Metanephros (tissue), 1 donor: ENCODE results near the gene OR52N2. TPM values are rescaled to one million over a fixed set of nuclear protein-coding genes. Genes with fewer than 3 reads are reported as not detected.

ENCODE experiments used
- total RNA-seq: library from RNA; depleted of rRNA; stranded (reverse); fragments of >200 nt; gene quantifications from one replicate; pipeline ENCODE4 v1.2.3, GENCODE V29; 2014

OR52N2 gene
- total RNA-seq = not detected

DNA sequence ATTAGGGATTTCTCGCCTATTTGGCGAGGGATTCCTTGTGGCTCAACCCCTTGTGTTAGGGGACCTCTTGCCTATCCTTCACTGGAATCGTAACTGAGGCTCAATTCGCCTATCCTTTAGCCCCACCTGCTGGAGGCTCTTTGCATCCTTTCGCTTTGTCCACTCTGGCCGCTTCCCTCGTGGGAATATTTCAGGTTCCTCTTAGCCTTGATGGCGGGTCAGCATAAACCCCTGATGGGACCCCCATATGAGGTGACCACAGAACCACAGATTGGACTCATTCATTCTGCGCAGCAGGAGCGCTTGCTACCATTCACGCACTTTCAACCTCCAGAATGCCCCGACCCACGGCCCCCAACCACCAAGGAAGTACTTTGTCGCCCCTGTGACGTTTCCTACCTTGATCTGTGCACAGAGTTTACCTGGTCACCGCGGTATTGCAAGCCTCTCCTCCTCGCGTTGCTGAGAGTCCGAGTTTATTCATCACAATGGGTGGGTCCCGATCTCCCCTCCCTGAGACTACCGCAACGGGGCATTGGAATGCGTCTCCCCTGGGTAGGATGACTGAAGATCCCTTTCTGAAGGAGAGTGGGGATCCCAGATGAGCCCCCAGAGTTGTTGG lies at the start of gene OR52N2:
Gene OR52N2, plus strand, starts transcription at position 425 of the 622 bp plus-strand sequence. CDS start 11,412 bp downstream, outside the sequence.

GRCh38 chr11:5783255-5783654 lies 25.5 kb upstream of the OR52N2 start, which contains the start of gene OR52N5:
Gene OR52N5 (minus strand): TSS chr11:5783355. CDS start chr11:5778634, 4,721 bp downstream.

DNA sequence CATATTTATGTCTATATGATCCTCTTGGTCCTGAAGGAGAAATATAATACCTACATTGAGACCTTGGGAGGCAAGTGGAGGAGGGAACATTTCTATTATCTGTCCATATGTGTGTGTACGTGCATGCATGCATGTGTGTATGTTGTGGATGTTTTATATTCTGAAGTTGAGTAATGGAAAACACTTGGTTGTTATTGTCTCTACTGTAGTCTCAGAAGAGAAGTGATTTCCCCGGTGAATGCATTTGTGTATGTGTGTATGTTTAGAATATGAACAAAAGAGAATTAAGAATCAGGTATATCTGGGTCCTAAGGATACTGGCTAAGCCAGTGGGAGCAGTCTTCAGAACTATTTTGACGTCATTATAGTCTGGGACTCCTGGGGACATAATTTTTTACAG lies 17.6 kb upstream of the OR52N2 start, which contains the start of gene OR52N1:
Gene OR52N1, minus strand, starts transcription at position 101 of the 400 bp plus-strand sequence. CDS start 2,449 bp downstream, outside the sequence.

GRCh38 chr11:5841797-5842196 lies 33.1 kb downstream of the OR52N2 start, which contains the start of gene OR52E6:
Gene OR52E6 (minus strand): TSS chr11:5841897. CDS start chr11:5841897, 0 bp downstream.

GRCh38 chr11:5857590-5857989 lies 48.9 kb downstream of the OR52N2 start, which contains the start of gene OR52E8:
Gene OR52E8 (minus strand): TSS chr11:5857690. CDS start chr11:5857690, 0 bp downstream.

Other genes with a start within 250 kb of the OR52N2 start
- gene OR52B6, start 228.0 kb upstream of the OR52N2 start, total RNA-seq = not detected
- 19.2 TPM for gene TRIM6, start 212.3 kb upstream of the OR52N2 start, total RNA-seq
- gene TRIM34, start 183.9 kb upstream of the OR52N2 start, total RNA-seq = 8.1 TPM
- gene TRIM5, start 123.8 kb upstream of the OR52N2 start, total RNA-seq = 37.5 TPM
- 22.4 TPM for gene TRIM22, start 119.1 kb upstream of the OR52N2 start, total RNA-seq
- not detected for gene OR56B1, start 72.5 kb upstream of the OR52N2 start, total RNA-seq
- not detected for gene OR52N4, start 54.7 kb upstream of the OR52N2 start, total RNA-seq
- gene OR52N5, start 25.6 kb upstream of the OR52N2 start, total RNA-seq = not detected
- gene OR52N1, start 17.7 kb upstream of the OR52N2 start, total RNA-seq = not detected
- gene OR52E6, start 33.0 kb downstream of the OR52N2 start, total RNA-seq = not detected
- gene OR52E8, start 48.8 kb downstream of the OR52N2 start, total RNA-seq = not detected
- gene OR52E4, start 71.7 kb downstream of the OR52N2 start, total RNA-seq = not detected
- not detected for gene OR52E5, start 84.3 kb downstream of the OR52N2 start, total RNA-seq
- not detected for gene OR56A3, start 133.3 kb downstream of the OR52N2 start, total RNA-seq
- not detected for gene OR56A5, start 159.6 kb downstream of the OR52N2 start, total RNA-seq
- gene OR52L1, start 178.1 kb downstream of the OR52N2 start, total RNA-seq = not detected
- gene OR56A4, start 198.0 kb downstream of the OR52N2 start, total RNA-seq = not detected
- gene OR56A1, start 221.8 kb downstream of the OR52N2 start, total RNA-seq = 0.12 TPM